NCI-H774 (cell line): ENCODE data around the gene C15orf39.
"Not testable (repeated sequence)": the region's sequence is repeated elsewhere in the genome, so short reads cannot be mapped to it uniquely, and the experiment has no call there.

Experiments
- DNase-seq: peaks from one replicate; lab custom pipeline; 2025; lab: John Stamatoyannopoulos, UW

C15orf39 gene

DNA sequence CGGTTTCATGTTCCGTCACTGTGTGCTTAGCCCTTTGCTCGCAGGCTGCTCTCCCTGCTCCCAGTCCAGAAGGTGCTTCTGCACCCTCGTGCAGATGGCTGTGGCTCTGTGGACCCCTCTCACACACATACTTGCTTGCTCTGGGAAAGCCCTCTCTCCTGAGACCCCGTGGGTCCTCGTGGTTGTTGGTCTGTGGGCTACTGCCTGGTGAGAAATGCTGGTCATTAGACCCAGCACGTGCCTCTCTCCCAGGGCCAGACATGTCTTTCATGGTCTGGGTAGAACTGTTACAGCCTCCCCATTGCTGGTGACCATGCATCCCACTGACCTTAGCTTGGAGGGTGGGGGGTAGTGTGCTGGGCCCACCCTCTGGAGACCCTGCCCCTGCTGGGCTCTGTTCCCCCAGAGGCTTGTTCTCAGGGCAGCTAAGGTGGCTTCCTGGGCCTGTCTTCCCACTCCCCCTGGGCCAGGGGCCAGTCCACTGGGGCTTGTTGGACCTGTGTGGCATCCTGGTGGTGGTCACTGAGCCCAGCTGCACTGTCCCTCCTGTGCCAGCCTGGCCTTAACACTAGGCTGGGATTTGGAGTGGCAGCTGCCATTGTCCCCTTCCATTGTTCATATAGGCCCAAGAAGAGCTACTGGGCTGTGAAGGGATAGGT, 10.6 kb downstream of the C15orf39 start:
- no peak for DNase-seq

DNA sequence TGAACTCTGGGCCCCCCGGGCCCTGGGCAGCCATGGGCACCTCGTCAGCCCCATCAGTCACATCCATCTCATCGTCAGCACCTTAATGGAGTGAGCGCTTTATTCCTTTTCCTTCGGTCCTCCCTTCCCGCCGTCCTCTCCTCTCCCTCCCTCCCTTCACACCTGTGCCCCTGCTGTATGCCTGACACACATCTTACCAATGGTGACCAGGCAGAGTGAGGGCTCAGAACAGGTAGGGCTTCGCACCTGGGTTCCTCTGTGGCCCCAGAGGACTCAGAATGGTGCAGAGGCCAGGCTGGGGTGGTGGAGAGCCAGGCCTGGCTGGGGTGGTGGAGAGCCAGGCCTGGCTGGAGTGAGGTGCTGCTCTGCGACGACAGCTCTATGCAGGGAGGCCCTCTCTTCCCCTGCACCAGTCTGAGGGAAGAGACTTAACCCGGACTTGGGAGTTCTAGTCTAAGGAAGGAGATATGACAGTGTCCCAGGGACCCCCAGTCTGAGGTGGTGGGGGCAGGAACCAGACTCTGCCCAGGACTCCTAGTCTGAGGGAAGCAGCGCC, 11.6 kb downstream of the C15orf39 start:
- no peak for DNase-seq

DNA sequence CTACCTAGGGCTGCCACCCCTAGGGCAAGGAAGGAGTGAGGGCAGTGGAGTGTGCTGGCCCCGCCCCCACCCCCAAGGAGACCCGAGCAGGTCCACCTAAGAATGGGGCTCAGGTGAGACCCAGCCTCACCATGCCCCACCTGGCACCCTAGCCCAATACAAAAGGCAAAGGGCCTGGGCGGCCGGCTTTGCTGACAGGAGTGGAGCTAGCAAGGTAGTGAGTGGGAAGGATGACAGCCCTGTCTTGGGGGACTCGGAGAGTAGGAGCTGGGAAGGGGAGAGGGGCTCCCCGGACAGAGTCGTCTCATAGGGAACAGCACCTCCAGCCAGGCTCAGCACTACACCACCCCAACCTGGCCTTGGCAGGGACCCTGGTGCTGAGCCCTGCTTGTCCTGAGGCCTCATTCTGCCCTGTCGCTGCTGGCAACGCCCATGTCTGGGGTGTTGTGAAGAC, 12.1 kb downstream of the C15orf39 start:
- DNase-seq, result no peak

DNA sequence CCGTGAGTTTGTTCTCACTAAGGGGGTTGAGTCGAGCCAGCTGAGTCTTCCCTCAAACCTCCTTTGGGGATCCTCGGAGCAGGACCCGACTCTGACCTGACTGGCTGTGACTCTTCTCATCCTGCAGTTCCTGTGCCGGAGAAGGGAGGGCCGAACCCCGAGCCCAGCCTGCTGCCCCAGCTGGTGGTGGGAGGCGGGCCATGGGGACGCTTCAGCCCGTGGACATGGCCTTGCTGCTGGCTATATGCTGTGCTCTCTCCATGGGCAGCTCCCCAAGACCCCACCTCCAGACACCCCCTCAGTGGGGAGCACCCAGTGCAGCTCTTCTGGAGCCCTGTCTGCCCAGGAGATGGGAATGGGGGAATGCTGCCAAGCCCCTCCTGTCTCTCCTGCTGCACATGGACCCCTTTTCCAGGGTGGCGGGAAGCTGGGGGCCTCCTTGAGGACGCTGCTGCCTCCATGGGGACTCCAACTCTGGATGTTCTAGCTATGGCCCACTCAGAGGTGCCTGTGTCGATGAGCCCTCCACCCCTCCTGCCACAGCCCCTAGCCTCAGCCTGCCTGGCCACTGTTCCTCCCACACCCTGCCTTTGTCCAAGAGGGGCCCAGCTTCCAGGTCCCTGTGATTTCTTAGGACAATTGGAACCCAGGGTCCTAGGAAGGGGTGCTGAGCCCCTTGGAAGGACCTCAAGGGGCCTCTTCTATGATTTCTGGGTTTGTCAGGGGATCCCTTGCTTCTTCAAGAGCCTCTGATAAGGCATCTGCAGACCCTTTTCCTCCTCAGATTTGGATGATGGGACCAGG, 12.8 kb downstream of the C15orf39 start:
- no peak for DNase-seq

DNA sequence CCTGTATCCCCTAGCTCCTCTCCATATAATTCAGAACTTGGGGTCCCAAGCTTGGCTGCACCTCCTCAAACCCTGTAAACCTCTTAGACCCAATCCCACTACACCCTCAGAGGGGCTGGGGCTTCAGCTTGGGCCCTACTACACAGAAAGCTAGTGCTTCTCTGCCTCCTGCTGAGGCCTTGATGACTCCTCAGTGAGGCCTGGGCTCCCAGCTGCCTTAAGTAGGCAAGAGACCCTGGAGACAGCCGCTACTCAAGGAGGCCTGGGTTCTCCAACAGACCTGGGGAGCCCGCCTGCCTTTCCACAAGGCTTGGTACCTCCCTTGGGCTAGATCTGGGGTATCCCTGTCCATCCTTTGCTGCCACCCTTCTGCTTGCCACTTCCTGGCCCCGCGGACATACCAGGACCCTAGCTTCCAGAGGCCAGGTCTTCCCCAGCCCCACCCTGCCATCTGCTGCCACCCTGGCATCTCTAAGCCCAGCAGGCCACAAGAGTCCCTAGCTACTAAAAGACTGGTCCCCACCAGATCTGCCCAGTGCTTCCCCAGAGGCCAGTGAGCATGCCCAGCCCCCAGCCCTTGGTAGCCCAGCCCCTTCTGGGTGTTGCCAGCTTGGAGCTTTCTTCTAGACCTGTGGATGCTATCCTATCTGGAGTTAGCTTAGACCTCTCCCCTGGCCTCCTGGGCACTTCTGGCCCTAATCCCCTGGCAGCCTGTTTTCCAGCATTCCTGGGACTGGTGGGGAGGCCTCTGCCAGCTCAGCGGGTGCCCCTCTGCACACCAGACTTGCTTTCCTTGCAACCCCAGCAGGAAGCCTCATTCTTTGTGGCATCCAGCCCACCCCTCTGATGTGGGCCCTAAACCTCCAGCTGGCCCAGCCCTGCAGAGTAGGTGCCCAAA, 13.7 kb downstream of the C15orf39 start:
- no peak for DNase-seq

DNA sequence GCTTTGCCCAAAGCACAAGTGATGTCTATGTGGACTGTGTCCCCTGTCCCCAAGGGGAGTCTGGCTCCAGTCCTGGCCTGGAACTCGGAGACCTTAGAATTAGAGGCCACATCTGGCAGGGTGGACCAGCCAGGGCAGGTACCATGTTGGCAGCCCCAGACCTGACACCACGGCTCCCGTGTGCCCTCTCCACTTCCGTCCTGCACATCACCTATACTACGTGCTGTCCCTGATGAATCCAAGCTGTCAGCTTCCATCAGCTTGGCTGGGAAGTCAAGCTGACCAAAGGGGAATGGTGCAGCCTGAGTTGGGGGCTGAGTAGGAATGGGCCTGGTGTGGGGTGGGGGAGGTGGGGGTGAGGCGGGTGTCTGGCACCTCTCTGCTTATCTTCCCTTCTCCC, 15.3 kb downstream of the C15orf39 start:
- DNase-seq, result no peak

DNA sequence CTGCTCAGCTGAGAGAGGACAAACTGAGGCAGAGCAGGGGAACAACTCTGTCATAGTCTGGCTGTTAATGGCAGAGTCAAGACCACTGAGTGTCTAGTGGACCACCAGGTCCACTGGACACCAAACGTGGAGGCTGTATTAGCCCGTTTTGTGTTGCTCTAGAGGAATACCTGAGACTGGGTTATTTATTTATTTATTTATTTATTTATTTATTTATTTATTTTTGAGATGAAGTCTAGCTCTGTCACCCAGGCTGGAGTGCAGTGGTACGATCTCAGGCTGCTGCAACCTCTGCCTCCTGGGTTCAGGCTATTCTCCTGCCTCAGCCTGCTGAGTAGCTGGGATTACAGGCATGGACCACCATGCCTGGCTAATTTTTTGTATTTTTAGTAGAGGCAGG, 15.9 kb downstream of the C15orf39 start:
- not testable (repeated sequence) for DNase-seq

DNA sequence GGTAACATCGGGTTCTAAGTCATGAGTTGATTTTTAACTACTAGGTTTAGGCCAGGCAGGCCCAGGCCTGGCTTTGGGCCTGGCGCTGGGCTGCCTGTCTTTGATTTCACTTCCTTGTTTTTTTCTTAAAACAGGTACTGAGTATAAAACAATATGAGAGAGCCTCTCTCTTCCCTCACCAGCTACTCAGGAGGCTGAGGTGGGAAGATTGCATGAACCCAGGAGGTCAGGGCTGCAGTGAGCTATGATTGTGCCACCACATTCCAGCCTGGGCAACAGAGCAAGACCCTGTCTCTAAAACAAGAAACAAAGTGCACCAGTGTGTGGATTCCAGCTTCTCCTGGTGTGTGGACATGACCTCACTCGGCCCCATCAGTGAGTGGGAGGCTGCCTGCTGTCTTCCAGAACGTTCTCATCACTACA, 17.8 kb downstream of the C15orf39 start:
- not testable (repeated sequence) for DNase-seq

DNA sequence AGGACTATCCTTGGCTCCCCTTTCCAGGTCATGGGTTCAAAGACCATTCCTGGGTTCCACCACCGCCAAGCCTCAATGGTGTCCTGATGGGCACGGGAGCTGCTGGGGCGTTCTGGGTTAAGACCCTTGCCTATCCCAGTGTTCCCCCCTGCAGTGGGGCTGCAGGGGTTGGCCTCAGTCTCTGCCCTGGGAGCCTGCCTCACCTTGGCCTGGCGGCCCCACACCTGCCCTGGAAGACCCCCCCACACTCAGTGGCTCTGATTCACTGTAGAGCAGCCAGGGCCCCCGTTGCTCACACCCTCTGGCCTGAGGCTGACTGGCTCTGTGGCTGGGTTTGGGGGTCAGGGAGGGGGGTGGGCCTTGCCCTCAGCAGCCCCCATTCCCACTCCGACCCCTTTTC, 22.0 kb downstream of the C15orf39 start:
- DNase-seq, result no peak

DNA sequence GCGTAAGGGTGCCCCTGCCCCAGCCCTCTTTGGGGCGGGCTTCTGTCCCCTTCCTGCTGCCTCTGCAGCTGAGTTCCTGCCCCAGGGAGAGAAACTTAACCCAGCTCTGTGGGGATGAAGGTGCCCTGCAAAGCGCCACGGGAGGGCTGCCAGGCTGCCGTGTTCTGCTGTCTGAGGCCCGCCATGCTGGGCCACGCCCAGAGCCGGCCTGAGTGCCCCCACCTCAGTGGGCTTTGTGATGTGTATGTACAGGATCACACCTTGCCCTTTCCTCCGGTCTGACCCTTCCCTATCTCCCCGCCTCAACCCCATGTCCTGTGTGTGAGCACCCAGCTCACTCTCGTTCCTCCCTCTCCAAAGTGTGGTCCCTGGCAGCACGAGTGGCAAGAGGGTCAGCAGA, 22.6 kb downstream of the C15orf39 start:
- no peak for DNase-seq

DNA sequence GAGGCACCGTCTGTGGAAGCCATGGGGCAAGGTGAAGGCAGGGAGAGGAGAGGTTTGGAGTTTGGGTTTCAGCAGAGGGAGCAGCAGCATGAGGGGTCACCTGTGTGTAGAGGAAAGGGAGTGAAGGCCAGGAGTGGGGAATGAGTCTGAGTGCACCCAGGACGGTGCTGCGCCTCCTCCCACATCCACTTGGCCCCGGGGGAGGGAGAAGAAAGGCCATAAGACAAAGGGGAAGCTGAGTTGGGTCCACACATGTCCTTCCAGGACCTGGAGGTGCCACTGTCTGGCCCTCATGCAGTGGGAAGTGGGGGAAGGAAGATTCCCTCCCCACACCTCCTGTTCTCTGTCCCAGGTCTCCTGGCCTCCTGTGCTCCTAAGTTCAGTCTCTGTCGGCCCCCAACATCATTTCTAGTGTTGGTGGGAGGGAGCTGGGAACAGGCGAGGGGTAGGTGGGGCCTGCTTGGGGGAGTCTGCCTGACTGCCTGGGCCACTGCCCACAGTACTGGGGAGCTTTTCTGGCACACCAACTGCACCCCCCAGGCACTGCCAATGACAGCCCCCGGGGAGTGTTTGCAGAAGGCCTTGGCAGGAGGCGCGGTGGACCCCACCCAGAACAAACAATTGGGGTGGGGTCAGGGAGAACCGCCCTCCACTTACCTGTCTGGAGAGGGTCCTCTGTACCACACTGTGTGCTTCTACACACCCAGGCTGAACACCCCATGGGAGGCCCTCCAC, 23.6 kb downstream of the C15orf39 start:
- DNase-seq, result not testable (repeated sequence)

DNA sequence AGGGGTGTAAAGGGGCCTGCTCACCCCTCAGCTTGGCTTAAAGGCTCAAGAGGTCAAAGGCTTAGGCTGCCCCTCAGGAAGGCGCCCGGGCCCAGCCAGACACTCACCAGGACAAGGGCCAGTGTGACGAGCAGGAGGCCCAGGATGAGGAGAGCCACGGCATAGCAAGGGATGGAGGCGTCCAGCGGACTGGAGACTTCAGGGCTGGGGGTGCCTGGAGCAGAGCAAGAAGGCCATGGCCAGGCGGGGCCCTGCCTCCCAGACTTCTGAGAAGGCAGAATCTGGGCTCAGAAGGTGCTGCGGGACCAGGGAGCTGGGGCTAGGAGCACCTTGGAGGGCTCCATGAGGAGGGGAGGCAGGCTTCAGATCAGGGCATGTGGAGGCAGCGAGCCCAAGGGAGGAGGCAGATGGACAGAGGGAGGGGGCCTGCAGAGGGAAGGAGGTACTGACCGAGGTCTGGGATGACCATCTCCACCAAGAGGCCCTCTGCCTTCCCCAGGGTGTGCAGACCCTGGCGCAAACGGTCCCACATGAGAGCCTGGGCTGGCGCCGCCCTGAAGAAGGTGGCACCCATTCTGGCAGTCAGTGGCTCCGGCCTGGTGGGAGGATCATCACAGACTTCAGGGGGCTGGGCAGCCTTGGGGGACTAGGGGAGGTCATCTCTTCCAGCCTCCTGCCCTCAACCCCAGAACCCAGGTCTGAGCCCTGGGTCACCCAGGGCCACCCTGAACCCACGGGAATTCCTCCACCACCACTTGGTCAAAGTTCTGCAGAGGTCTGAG, 24.5 kb downstream of the C15orf39 start:
- DNase-seq, result no peak

DNA sequence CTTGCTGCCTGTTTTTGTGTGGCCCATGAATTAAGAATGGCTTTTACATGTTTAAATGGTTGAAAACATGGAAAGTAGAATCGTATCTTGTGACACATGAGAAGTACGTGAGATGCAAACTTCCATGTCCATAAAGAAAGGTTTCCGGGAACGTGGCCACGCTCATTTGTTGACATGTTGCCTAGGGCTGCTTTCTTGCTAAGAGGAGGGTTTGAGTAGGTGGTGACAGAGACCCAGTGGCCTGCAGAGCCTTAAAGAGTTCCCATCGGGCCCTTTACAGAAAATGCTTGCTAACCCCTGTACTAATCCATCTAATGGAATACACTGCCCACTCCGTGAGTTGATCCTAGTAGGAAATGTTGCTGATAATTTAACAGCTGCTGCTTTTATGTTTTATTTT, 25.4 kb downstream of the C15orf39 start:
- not testable (repeated sequence) for DNase-seq

DNA sequence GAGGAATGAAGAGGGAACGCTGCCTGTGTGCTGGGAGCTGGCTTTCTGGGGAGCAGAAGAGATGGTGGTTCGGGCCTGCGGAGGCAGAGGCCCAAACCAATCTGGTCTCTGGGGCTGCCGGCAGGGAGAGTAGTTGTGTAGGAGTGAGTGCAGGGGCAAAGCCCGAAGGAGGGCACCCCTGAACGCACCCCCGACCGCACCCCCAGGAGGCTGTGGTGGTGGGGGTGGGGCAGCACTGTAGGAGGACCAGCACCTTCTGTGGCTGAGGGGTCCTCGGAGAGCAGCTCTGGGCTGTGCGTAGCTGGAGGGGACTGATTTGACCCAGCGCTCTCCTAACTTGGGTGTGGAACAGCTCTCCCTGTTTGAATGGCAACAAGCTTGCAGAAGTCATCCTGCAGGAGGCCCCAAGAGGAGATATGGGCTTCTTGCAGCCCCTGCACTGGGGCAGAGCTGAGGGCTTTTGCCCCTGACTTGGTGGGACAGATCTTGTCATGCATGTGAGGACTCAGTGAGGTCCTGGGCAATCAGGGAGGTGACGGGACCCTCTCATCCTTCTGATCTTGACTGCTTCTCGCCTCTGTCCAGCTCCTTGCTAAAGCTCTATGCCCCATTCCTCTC, 26.1 kb downstream of the C15orf39 start:
- no peak for DNase-seq

DNA sequence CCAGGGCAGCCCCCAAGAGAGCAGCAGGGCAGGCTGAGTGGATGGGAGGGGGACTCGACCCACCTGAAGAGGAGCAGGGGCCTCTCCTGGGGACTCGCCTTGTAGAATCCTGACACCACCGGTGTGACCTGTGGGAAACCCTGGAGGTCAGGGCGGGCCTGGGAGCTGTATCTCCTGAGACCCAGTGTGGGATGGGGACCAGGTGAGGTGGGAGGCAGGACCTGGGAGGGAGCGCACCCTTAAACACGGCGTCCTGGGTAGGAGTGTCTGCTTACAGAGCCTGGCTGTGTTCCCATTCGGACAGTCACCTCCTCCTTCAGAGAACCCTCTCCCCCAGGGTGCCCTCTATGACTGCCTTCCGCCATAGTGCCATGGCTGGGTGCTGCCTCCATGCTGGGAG, 27.1 kb downstream of the C15orf39 start:
- DNase-seq, result no peak

DNA sequence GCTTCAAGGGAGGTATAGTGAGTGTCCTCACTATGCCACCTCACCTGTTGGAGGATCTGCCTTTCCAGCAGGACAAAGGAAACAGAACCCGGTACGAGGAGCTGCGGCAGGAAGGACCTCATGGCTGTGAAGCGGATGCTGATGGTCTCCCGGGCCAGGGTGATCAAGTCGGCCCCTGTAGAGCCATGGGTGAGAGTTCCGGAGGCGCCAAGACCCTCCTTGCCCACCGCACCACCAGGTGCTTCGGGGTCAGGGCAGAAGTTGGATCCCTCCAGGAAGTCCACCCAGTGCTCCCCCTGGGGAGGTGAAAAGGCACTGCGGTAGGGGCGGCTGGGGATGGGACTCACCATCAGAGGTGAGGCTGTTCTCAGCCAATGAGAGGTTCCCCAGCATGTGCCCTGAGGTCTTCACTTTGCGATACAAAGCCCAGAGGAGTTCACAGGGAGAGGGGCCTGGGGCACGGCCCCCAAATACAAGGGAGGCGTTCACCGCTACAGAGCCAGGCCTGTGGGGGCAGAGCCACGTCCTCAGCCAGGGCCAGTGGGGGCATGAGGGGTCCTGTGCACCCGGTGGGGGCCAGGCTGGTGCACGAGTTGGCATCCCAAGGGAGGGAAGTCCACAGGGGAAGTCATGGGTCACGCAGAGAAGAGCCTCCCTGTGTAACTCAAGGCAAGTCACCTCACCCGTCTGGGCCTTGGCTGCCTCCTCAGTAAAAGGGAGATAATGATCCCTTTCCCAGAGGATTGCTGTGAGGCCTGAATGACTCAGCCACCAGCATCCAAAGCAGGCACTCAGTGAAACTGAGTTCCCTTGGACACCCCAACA, 27.7 kb downstream of the C15orf39 start:
- no peak for DNase-seq

DNA sequence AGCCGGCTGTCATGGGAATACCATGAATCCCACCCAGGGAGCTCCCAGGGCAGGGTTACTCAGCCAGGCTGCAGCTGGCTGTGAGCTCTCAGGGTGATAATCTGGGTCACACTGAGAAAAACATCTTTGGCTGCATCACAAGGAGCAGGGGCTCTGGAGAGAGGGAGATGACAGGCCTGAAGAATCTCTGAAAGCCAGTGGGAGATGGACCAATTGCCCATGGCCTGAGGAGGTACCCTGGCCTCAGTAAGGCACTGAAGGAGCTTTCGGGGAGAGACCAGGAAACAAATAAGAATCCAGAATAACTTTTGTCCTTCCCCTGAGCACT, 28.3 kb downstream of the C15orf39 start:
- no peak for DNase-seq

DNA sequence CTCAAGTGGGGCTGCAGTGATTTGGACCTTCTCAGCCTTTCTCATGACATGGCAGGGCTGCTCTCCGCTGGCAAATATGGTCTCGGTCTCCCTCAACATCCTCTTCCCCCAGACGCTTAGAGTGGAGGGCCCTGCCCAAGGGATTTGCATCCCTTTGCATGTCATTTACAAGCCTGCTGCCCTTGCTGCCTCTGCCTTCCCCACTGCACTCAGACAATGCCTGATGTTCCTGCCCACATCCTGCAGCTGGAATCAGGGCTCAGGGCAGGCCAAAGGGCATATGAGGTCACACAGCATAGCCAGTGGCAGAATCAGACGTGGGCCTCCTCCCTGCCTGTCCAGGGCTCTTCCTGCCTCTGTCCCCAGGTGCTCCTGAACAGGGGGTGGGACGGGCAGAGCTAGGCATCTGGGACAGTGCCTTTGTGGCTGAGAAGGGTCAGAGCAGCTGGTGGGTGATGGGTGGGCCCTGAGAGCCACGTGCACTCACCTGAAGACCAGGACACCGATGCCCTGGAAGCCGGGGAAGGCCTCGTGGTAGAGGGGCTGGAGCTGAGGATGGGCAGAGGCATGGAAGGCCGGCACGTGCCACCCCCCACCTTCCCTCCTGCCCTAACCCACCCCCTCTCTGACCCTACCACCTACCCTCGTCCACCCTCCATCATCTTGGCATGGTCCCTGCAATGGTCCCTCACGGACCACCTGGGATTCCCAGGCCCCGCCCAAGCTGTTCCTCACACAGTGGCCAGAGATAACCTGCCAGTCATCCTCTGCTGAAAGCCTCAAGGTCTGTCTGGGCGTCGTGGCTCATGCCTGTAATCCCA, 29.1 kb downstream of the C15orf39 start:
- DNase-seq, result no peak

DNA sequence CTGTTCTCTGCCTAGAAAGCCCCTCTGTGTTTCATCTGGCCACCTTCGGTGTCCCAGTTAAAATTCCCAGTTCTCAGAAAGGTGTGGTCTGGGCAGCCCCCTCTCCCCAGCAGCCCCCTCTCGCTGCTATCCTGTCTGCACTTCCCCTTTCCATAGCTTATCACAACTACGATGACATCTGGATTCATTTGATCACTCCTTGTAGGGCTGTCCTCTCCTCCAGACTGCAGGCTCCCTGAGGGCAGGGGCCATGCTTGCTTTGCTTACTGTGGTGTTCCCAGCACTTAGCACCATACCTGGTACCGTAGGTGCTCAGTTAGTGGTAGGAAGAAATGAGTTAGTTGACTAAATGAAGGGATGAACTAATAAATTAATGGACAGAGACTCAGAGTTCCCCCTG, 30.2 kb downstream of the C15orf39 start:
- DNase-seq, result no peak
